Memory B cell (primary cell): Measurements from ENCODE around the gene SRRM2.
A peak's percentile ranks its signal among the peaks of the same experiment; 100 is the strongest.

Experiments
- ATAC-seq: fragments of 150-1000 bp; cut with Tn5 transposase; 2 replicates; pipeline ENCODE4 v1.10.0; 2021; ENCODE audit warnings: low read depth, mild to moderate bottlenecking, moderate library complexity
- DNase-seq, 2 donors: peaks; one replicate each; pipeline ENCODE4 v3.0.0; 2022; ENCODE audit warnings: low spot score in 2 of 2
- H3K27ac Mint-ChIP-seq: one replicate; pipeline ENCODE4 v1.8.0; 2022; ENCODE audit warnings: mild to moderate bottlenecking, moderate library complexity, mixed read lengths
- H3K27me3 Mint-ChIP-seq: one replicate; pipeline ENCODE4 v1.8.0; 2022; ENCODE audit warnings: mixed read lengths
- H3K36me3 Mint-ChIP-seq: one replicate; pipeline ENCODE4 v1.8.0; 2022; ENCODE audit warnings: mild to moderate bottlenecking, mixed read lengths
- H3K4me1 Mint-ChIP-seq: one replicate; pipeline ENCODE4 v1.8.0; 2022; ENCODE audit warnings: mixed read lengths
- H3K4me3 Mint-ChIP-seq: one replicate; pipeline ENCODE4 v1.8.0; 2022; ENCODE audit warnings: mild to moderate bottlenecking, moderate library complexity, mixed read lengths
- H3K9me3 Mint-ChIP-seq: one replicate; pipeline ENCODE4 v1.8.0; 2022; ENCODE audit warnings: mixed read lengths

SRRM2 gene

GRCh38 chr16:2786061-2786825 is 33.8 kb downstream of the SRRM2 start:
- Mint-ChIP-seq H3K27me3 (peaks cover 23% of the 10 kb centered on the region), H3K9me3 (no peaks in the 10 kb centered on the region)

GRCh38 chr16:2786826-2787151 is 34.4 kb downstream of the SRRM2 start:
- H3K36me3 Mint-ChIP-seq, result no peaks in the 10 kb centered on the region
- peak overlapping the region; percentile 29 for H3K4me3 Mint-ChIP-seq
- H3K9me3 Mint-ChIP-seq, result no peaks in the 10 kb centered on the region
- H3K27ac Mint-ChIP-seq, result no peak overlapping the region
- H3K27me3 Mint-ChIP-seq, result peaks cover 25% of the 10 kb centered on the region
- ATAC-seq (no peak), DNase-seq (no peak)
- H3K4me1 Mint-ChIP-seq, result peaks cover 9% of the 10 kb centered on the region

More at GRCh38 chr16:2786061-2786825, 33.8 kb downstream of the SRRM2 start:
- DNase-seq (no peak), ATAC-seq (no peak)
- peaks cover 9% of the 10 kb centered on the region for H3K4me1 Mint-ChIP-seq
- peak overlapping the region; percentile 29 for H3K4me3 Mint-ChIP-seq
- H3K27ac Mint-ChIP-seq, result no peak overlapping the region
- H3K36me3 Mint-ChIP-seq, result no peaks in the 10 kb centered on the region

GRCh38 chr16:2787406-2787805 is 35.0 kb downstream of the SRRM2 start, which contains the start of gene PRSS33:
TSS of gene PRSS33 (minus strand) at chr16:2787560. CDS start at chr16:2786547, 1,013 bp downstream.
- Mint-ChIP-seq H3K4me3 (peak within 1 kb of the TSS; percentile 29), H3K27ac (no peak within 1 kb of the TSS)
- no peak for DNase-seq

GRCh38 chr16:2787961-2788360 is 35.5 kb downstream of the SRRM2 start:
- peaks cover 26% of the 10 kb centered on the region for H3K27me3 Mint-ChIP-seq

More at GRCh38 chr16:2787406-2787805, 35.0 kb downstream of the SRRM2 start, which contains the start of gene PRSS33:
- Mint-ChIP-seq H3K9me3 (no peaks in the 10 kb centered on the region), H3K27me3 (peaks cover 25% of the 10 kb centered on the region), H3K4me1 (peaks cover 9% of the 10 kb centered on the region), H3K36me3 (no peaks in the 10 kb centered on the region)
- ATAC-seq, result no peak

GRCh38 chr16:2790631-2791030 is 38.2 kb downstream of the SRRM2 start:
- H3K4me1 Mint-ChIP-seq, result peaks cover 6% of the 10 kb centered on the region
- no peaks in the 10 kb centered on the region for H3K36me3 Mint-ChIP-seq
- H3K27ac Mint-ChIP-seq, result no peak overlapping the region
- ATAC-seq (no peak), DNase-seq (no peak)
- H3K27me3 Mint-ChIP-seq, result peaks cover 30% of the 10 kb centered on the region
- no peaks in the 10 kb centered on the region for H3K9me3 Mint-ChIP-seq
- H3K4me3 Mint-ChIP-seq, result no peak overlapping the region

More at GRCh38 chr16:2787961-2788360, 35.5 kb downstream of the SRRM2 start:
- H3K36me3 Mint-ChIP-seq, result no peaks in the 10 kb centered on the region
- H3K27ac Mint-ChIP-seq, result no peak overlapping the region
- no peak for ATAC-seq
- no peaks in the 10 kb centered on the region for H3K9me3 Mint-ChIP-seq
- no peak overlapping the region for H3K4me3 Mint-ChIP-seq
- peaks cover 9% of the 10 kb centered on the region for H3K4me1 Mint-ChIP-seq
- no peak for DNase-seq

- peaks cover 27% of the 10 kb centered on the region for H3K27me3 Mint-ChIP-seq
- DNase-seq (no peak), ATAC-seq (no peak)
- no peaks in the 10 kb centered on the region for H3K36me3 Mint-ChIP-seq
- H3K9me3 Mint-ChIP-seq, result no peaks in the 10 kb centered on the region
- H3K4me1 Mint-ChIP-seq, result peaks cover 2% of the 10 kb centered on the region
- no peak overlapping the region for H3K4me3 Mint-ChIP-seq
- no peak overlapping the region for H3K27ac Mint-ChIP-seq
Measured at GRCh38 chr16:2791174-2791573, 38.7 kb downstream of the SRRM2 start.

GRCh38 chr16:2792940-2793339 is 40.5 kb downstream of the SRRM2 start:
- DNase-seq, result no peak
- H3K36me3 Mint-ChIP-seq, result no peaks in the 10 kb centered on the region
- H3K9me3 Mint-ChIP-seq, result no peaks in the 10 kb centered on the region
- H3K27me3 Mint-ChIP-seq, result peaks cover 26% of the 10 kb centered on the region
- H3K4me1 Mint-ChIP-seq, result no peaks in the 10 kb centered on the region
- H3K27ac Mint-ChIP-seq, result no peak overlapping the region
- no peak overlapping the region for H3K4me3 Mint-ChIP-seq
- no peak for ATAC-seq

- Mint-ChIP-seq H3K9me3 (no peaks in the 10 kb centered on the region), H3K4me1 (no peaks in the 10 kb centered on the region), H3K36me3 (no peaks in the 10 kb centered on the region), H3K27me3 (peaks cover 20% of the 10 kb centered on the region), H3K27ac (no peak overlapping the region), H3K4me3 (no peak overlapping the region)
- ATAC-seq (no peak), DNase-seq (no peak)
Measured at GRCh38 chr16:2795395-2796143, 43.1 kb downstream of the SRRM2 start.

- DNase-seq, result no peak
- no peak overlapping the region for H3K4me3 Mint-ChIP-seq
- no peak for ATAC-seq
- peaks cover 5% of the 10 kb centered on the region for H3K9me3 Mint-ChIP-seq
- H3K4me1 Mint-ChIP-seq, result no peaks in the 10 kb centered on the region
- no peaks in the 10 kb centered on the region for H3K36me3 Mint-ChIP-seq
- peaks cover 11% of the 10 kb centered on the region for H3K27me3 Mint-ChIP-seq
- H3K27ac Mint-ChIP-seq, result no peak overlapping the region
Measured at GRCh38 chr16:2798723-2799204, 46.3 kb downstream of the SRRM2 start.

- H3K27ac Mint-ChIP-seq, result no peak overlapping the region
- H3K27me3 Mint-ChIP-seq, result peaks cover 13% of the 10 kb centered on the region
- H3K36me3 Mint-ChIP-seq, result no peaks in the 10 kb centered on the region
- ATAC-seq (no peak), DNase-seq (no peak)
- no peaks in the 10 kb centered on the region for H3K4me1 Mint-ChIP-seq
- H3K4me3 Mint-ChIP-seq, result no peak overlapping the region
- H3K9me3 Mint-ChIP-seq, result peaks cover 8% of the 10 kb centered on the region
Measured at GRCh38 chr16:2799205-2799858, 46.9 kb downstream of the SRRM2 start.

- Mint-ChIP-seq H3K36me3 (no peaks in the 10 kb centered on the region), H3K27me3 (peaks cover 10% of the 10 kb centered on the region), H3K4me3 (no peak overlapping the region), H3K4me1 (no peaks in the 10 kb centered on the region), H3K9me3 (peaks cover 11% of the 10 kb centered on the region), H3K27ac (no peak overlapping the region)
- DNase-seq (no peak), ATAC-seq (no peak)
Measured at GRCh38 chr16:2799859-2800226, 47.4 kb downstream of the SRRM2 start.

GRCh38 chr16:2803545-2804195 is 51.2 kb downstream of the SRRM2 start:
- Mint-ChIP-seq H3K4me1 (no peaks in the 10 kb centered on the region), H3K9me3 (peaks cover 11% of the 10 kb centered on the region), H3K4me3 (no peak overlapping the region), H3K36me3 (peaks cover 2% of the 10 kb centered on the region), H3K27ac (no peak overlapping the region), H3K27me3 (peaks cover 26% of the 10 kb centered on the region)
- DNase-seq (no peak), ATAC-seq (no peak)

GRCh38 chr16:2804728-2805127 is 52.3 kb downstream of the SRRM2 start:
- H3K27ac Mint-ChIP-seq, result no peak overlapping the region
- no peaks in the 10 kb centered on the region for H3K4me1 Mint-ChIP-seq
- peaks cover 2% of the 10 kb centered on the region for H3K36me3 Mint-ChIP-seq
- ATAC-seq (no peak), DNase-seq (no peak)
- H3K27me3 Mint-ChIP-seq, result peaks cover 28% of the 10 kb centered on the region
- no peak overlapping the region for H3K4me3 Mint-ChIP-seq
- peaks cover 15% of the 10 kb centered on the region for H3K9me3 Mint-ChIP-seq

GRCh38 chr16:2806286-2806685 is 53.8 kb downstream of the SRRM2 start:
- Mint-ChIP-seq H3K9me3 (peaks cover 15% of the 10 kb centered on the region), H3K4me1 (no peaks in the 10 kb centered on the region), H3K4me3 (no peak overlapping the region), H3K27ac (no peak overlapping the region), H3K27me3 (peaks cover 31% of the 10 kb centered on the region), H3K36me3 (peaks cover 2% of the 10 kb centered on the region)
- ATAC-seq, result no peak
- no peak for DNase-seq
